ENCODE measurements around the gene PDE4A. TPM values are rescaled to one million over a fixed set of nuclear protein-coding genes. Genes with fewer than 3 reads are reported as not detected.
A peak's percentile ranks its signal among the peaks of the same experiment; 100 is the strongest.

Gene PDE4A
- total and polyA plus RNA-seq, 2 of the 13 experiments (the other 11 are each of a cell fraction or from before 2014, with no cell fraction given) = 1.1 to 4.1 TPM

DNA sequence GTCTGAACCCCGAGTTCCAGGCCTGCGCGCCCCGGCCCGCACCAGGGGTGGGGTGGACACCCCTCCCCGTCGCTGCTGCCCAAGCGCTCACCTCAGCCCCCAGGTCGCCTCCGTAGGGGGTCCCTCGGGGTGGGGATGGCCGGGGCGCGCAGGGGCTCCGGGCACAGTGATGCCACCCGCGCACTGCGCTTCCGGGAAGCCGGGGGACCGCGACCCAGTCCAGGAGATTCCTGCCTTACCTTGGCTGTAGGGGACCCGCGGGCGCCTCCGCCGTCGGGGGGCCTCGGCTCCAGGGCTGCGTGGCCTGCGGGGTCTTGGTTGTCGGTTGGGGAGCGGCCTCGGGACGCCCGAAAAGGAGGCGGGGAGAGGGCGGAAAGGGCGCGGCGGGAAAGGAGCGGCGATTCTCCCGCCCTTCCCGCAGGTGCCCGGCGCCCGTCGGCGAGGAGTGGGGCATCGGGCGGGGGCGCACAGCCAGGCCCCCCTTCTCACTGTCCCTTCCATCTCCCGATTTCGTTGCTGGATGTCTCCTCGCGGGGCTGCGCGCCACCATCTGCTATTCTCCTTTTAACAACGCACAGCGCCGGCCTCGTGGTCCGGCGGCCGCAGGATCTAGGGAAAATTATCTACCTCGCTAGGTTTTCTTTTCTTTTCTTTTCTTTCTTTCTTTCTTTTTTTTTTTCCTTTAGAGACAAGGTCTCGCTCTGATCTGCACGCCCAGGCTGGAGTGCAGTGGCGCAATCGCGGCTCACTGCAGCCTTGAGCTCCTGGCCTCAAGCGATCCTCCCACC lies 82.9 kb downstream of the PDE4A start, which contains the start of gene KEAP1 (continued):
- TF ChIP-seq TMF1 (CRISPR knock-in tag; IDR thresholded peaks at IDR 0.05; ENCODE audit: low read depth) (no peak; the same call in none of the 2 replicates), ZNF44 (CRISPR knock-in tag; IDR thresholded peaks at IDR 0.05) (peak; percentile 80; the same call in 1 of the 2 replicates), FOSL2 (CRISPR knock-in tag; IDR thresholded peaks at IDR 0.05) (no peak), NCOA5 (CRISPR knock-in tag; IDR thresholded peaks at IDR 0.05) (no peak), SIN3A (IDR thresholded peaks at IDR 0.05; ENCODE audit: borderline replicate concordance, low read depth, low read length) (no peak), POLR2G (IDR thresholded peaks at IDR 0.05; ENCODE audit: low read depth, low read length) (no peak; the same call in 1 of the 2 replicates), ZNF333 (CRISPR knock-in tag; IDR thresholded peaks at IDR 0.05; ENCODE audit: borderline replicate concordance) (no peak), THYN1 (CRISPR knock-in tag; IDR thresholded peaks at IDR 0.05; ENCODE audit: borderline replicate concordance, low read depth) (no peak), HOXA7 (CRISPR knock-in tag; IDR thresholded peaks at IDR 0.05) (no peak), RELA (CRISPR knock-in tag; IDR thresholded peaks at IDR 0.05) (no peak), RFX5 (IDR thresholded peaks at IDR 0.05; ENCODE audit: low read depth, low read length) (no peak), RCOR2 (CRISPR knock-in tag; IDR thresholded peaks at IDR 0.05) (peak; percentile 75; the same call in 1 of the 2 replicates), KLF13 (CRISPR knock-in tag; IDR thresholded peaks at IDR 0.05) (no peak), ZFP36 (IDR thresholded peaks at IDR 0.05; ENCODE audit: borderline replicate concordance, low read depth, low read length, partially characterized antibody) (no peak), PAWR (CRISPR knock-in tag; IDR thresholded peaks at IDR 0.05; ENCODE audit: borderline replicate concordance) (no peak; the same call in 1 of the 2 replicates), MXI1 (IDR thresholded peaks at IDR 0.05; ENCODE audit: borderline replicate concordance, low read depth, low read length) (no peak), DNMT3B (CRISPR knock-in tag; conservative IDR thresholded peaks at IDR 0.05) (no peak)
- TF ChIP-seq, protein P1, sequence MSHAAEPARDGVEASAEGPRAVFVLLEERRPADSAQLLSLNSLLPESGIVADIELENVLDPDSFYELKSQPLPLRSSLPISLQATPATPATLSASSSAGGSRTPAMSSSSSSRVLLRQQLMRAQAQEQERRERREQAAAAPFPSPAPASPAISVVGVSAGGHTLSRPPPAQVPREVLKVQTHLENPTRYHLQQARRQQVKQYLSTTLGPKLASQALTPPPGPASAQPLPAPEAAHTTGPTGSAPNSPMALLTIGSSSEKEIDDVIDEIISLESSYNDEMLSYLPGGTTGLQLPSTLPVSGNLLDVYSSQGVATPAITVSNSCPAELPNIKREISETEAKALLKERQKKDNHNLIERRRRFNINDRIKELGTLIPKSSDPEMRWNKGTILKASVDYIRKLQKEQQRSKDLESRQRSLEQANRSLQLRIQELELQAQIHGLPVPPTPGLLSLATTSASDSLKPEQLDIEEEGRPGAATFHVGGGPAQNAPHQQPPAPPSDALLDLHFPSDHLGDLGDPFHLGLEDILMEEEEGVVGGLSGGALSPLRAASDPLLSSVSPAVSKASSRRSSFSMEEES (CRISPR knock-in tag; IDR thresholded peaks at IDR 0.05) = no peak; the same call in 1 of the 2 replicates
- TF ChIP-seq, protein P2, sequence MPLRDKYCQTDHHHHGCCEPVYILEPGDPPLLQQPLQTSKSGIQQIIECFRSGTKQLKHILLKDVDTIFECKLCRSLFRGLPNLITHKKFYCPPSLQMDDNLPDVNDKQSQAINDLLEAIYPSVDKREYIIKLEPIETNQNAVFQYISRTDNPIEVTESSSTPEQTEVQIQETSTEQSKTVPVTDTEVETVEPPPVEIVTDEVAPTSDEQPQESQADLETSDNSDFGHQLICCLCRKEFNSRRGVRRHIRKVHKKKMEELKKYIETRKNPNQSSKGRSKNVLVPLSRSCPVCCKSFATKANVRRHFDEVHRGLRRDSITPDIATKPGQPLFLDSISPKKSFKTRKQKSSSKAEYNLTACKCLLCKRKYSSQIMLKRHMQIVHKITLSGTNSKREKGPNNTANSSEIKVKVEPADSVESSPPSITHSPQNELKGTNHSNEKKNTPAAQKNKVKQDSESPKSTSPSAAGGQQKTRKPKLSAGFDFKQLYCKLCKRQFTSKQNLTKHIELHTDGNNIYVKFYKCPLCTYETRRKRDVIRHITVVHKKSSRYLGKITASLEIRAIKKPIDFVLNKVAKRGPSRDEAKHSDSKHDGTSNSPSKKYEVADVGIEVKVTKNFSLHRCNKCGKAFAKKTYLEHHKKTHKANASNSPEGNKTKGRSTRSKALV (CRISPR knock-in tag; IDR thresholded peaks at IDR 0.05) = peak; percentile 89
- TF ChIP-seq, protein P3, sequence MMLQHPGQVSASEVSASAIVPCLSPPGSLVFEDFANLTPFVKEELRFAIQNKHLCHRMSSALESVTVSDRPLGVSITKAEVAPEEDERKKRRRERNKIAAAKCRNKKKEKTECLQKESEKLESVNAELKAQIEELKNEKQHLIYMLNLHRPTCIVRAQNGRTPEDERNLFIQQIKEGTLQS (CRISPR knock-in tag; IDR thresholded peaks at IDR 0.05) = no peak
- TF ChIP-seq, protein P4, sequence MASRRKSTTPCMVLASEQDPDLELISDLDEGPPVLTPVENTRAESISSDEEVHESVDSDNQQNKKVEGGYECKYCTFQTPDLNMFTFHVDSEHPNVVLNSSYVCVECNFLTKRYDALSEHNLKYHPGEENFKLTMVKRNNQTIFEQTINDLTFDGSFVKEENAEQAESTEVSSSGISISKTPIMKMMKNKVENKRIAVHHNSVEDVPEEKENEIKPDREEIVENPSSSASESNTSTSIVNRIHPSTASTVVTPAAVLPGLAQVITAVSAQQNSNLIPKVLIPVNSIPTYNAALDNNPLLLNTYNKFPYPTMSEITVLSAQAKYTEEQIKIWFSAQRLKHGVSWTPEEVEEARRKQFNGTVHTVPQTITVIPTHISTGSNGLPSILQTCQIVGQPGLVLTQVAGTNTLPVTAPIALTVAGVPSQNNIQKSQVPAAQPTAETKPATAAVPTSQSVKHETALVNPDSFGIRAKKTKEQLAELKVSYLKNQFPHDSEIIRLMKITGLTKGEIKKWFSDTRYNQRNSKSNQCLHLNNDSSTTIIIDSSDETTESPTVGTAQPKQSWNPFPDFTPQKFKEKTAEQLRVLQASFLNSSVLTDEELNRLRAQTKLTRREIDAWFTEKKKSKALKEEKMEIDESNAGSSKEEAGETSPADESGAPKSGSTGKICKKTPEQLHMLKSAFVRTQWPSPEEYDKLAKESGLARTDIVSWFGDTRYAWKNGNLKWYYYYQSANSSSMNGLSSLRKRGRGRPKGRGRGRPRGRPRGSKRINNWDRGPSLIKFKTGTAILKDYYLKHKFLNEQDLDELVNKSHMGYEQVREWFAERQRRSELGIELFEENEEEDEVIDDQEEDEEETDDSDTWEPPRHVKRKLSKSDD (CRISPR knock-in tag; IDR thresholded peaks at IDR 0.05; ENCODE audit: low read depth) = no peak
- TF ChIP-seq, protein P5, sequence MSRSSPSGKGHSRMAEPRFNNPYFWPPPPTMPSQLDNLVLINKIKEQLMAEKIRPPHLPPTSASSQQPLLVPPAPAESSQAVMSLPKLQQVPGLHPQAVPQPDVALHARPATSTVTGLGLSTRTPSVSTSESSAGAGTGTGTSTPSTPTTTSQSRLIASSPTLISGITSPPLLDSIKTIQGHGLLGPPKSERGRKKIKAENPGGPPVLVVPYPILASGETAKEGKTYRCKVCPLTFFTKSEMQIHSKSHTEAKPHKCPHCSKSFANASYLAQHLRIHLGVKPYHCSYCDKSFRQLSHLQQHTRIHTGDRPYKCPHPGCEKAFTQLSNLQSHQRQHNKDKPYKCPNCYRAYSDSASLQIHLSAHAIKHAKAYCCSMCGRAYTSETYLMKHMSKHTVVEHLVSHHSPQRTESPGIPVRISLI (CRISPR knock-in tag; IDR thresholded peaks at IDR 0.05; ENCODE audit: borderline replicate concordance) = 0 out of 2 replicates have a peak, but pooled peaks have one; percentile 24
